Effector memory CD4-positive, alpha-beta T cell (primary cell): ENCODE results near the gene TTC31.

ENCODE experiments used
- DNase-seq, 3 donors: peaks; one replicate each; pipeline ENCODE4 v3.0.0-alpha.2; 2020
- H3K27ac ChIP-seq: 2 replicates; pipeline ENCODE4 v1.7.0; 2013; ENCODE audit warnings: mild to moderate bottlenecking, low read length, moderate library complexity; ENCODE audit not compliant: insufficient read depth, poor library complexity, severe bottlenecking
- H3K27me3 ChIP-seq: replicated peaks from 2 replicates; pipeline ENCODE4 v1.7.0; 2013; ENCODE audit warnings: mild to moderate bottlenecking, low read length; ENCODE audit not compliant: insufficient read depth, control insufficient read depth, poor library complexity, severe bottlenecking
- H3K36me3 ChIP-seq: 2 replicates; pipeline ENCODE4 v1.7.0; 2013; ENCODE audit warnings: mild to moderate bottlenecking, low read length, moderate library complexity; ENCODE audit not compliant: control insufficient read depth, insufficient read depth
- H3K4me1 ChIP-seq: 2 replicates; pipeline ENCODE4 v1.7.0; 2013; ENCODE audit warnings: low read length, mild to moderate bottlenecking; ENCODE audit not compliant: control insufficient read depth, insufficient read depth, poor library complexity, severe bottlenecking
- H3K4me3 ChIP-seq: 2 replicates; pipeline ENCODE4 v1.7.0; 2013; ENCODE audit warnings: low read length, low read depth, mild to moderate bottlenecking; ENCODE audit not compliant: insufficient read depth, poor library complexity, severe bottlenecking
- H3K9me3 ChIP-seq: 2 replicates; pipeline ENCODE4 v1.7.0; 2013; ENCODE audit warnings: mild to moderate bottlenecking, low read length, moderate library complexity; ENCODE audit not compliant: control insufficient read depth

The TTC31 gene

GRCh38 chr2:74528600-74529356, 45.9 kb downstream of the TTC31 start:
- DNase-seq = no peak
- no peaks in the 10 kb centered on the region for H3K9me3 ChIP-seq
- peaks cover 22% of the 10 kb centered on the region for H3K4me1 ChIP-seq
- peaks cover 21% of the 10 kb centered on the region for H3K36me3 ChIP-seq
- peak overlapping the region; percentile 90 for H3K27ac ChIP-seq
- H3K4me3 ChIP-seq = peak overlapping the region; percentile 94
- no peaks in the 10 kb centered on the region for H3K27me3 ChIP-seq

- H3K36me3 ChIP-seq = peaks cover 21% of the 10 kb centered on the region
- peak within 1 kb of the TSS; percentile 90 for H3K27ac ChIP-seq
- H3K9me3 ChIP-seq = no peaks in the 10 kb centered on the region
- peak; percentile 68 to 78 (median 76) for DNase-seq
- peaks cover 22% of the 10 kb centered on the region for H3K4me1 ChIP-seq
- H3K27me3 ChIP-seq = no peaks in the 10 kb centered on the region
- peak within 1 kb of the TSS; percentile 94 for H3K4me3 ChIP-seq
Observed at GRCh38 chr2:74529357-74530238, 46.7 kb downstream of the TTC31 start, which contains the start of the genes AUP1 and HTRA2. TSS of gene AUP1 (minus strand) at chr2:74529706. CDS start at chr2:74529629, 77 bp downstream. TSS of gene HTRA2 (plus strand) at chr2:74529933. CDS start at chr2:74530007, 74 bp downstream.

GRCh38 chr2:74530239-74531187, 47.6 kb downstream of the TTC31 start:
- peaks cover 21% of the 10 kb centered on the region for H3K36me3 ChIP-seq
- peak overlapping the region; percentile 94 for H3K4me3 ChIP-seq
- no peaks in the 10 kb centered on the region for H3K9me3 ChIP-seq
- peak overlapping the region; percentile 90 for H3K27ac ChIP-seq
- peak in 2 of 3 donors; percentile 27 to 44 for DNase-seq
- peaks cover 22% of the 10 kb centered on the region for H3K4me1 ChIP-seq
- H3K27me3 ChIP-seq = no peaks in the 10 kb centered on the region

DNA sequence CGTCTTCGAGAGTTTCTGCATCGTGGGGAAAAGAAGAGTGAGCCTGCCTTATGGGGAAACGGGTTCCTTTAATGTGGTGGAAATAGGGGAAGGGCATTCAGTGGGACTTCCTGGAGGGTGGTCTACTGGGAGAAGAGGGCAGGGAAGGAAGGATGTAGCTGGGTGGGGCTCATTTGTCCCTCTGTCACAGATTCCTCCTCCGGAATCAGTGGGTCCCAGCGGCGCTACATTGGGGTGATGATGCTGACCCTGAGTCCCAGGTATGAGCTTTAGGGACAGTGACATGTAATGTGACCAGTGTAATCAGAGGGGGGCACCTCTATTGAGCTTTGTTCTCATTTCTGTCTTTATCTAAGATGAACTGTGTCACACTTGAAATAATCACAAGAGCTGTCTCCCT, 48.8 kb downstream of the TTC31 start:
- Histone ChIP-seq H3K4me3 (no peak overlapping the region), H3K27ac (no peak overlapping the region), H3K36me3 (peaks cover 16% of the 10 kb centered on the region), H3K27me3 (no peaks in the 10 kb centered on the region), H3K4me1 (peaks cover 22% of the 10 kb centered on the region), H3K9me3 (no peaks in the 10 kb centered on the region)
- no peak for DNase-seq

DNA sequence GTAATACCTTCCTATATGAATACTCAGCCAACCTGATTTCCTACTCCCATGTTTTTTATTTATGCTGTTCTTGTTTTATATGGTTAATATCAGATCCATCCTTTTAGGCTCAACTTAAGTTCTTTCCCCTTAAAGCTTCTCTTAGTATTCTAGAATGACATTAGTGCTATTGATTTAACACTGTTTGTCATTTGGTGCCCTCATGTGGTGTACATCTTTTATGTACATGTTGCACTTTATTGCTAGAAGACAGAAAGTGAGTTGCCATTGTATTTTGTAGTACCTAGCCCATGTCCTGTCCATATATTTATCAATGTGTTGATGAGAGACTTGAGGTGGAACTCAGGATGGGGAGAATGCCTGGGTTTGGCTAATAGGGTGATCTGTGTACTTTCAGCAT, 49.3 kb downstream of the TTC31 start:
- peaks cover 10% of the 10 kb centered on the region for H3K36me3 ChIP-seq
- no peaks in the 10 kb centered on the region for H3K9me3 ChIP-seq
- H3K4me3 ChIP-seq = no peak overlapping the region
- H3K27ac ChIP-seq = no peak overlapping the region
- H3K27me3 ChIP-seq = no peaks in the 10 kb centered on the region
- H3K4me1 ChIP-seq = peaks cover 22% of the 10 kb centered on the region
- DNase-seq = no peak

GRCh38 chr2:74533464-74533863, 50.6 kb downstream of the TTC31 start:
- H3K27ac ChIP-seq = no peak overlapping the region
- no peaks in the 10 kb centered on the region for H3K9me3 ChIP-seq
- no peak for DNase-seq
- no peaks in the 10 kb centered on the region for H3K36me3 ChIP-seq
- H3K4me3 ChIP-seq = no peak overlapping the region
- peaks cover 20% of the 10 kb centered on the region for H3K4me1 ChIP-seq
- H3K27me3 ChIP-seq = no peaks in the 10 kb centered on the region

GRCh38 chr2:74534411-74534810, 51.5 kb downstream of the TTC31 start:
- Histone ChIP-seq H3K4me3 (no peak overlapping the region), H3K27me3 (peaks cover 3% of the 10 kb centered on the region), H3K4me1 (peaks cover 11% of the 10 kb centered on the region), H3K36me3 (no peaks in the 10 kb centered on the region), H3K27ac (no peak overlapping the region), H3K9me3 (no peaks in the 10 kb centered on the region)
- DNase-seq = no peak

- no peak overlapping the region for H3K27ac ChIP-seq
- DNase-seq = no peak
- no peaks in the 10 kb centered on the region for H3K36me3 ChIP-seq
- H3K4me3 ChIP-seq = no peak overlapping the region
- no peaks in the 10 kb centered on the region for H3K9me3 ChIP-seq
- peaks cover 5% of the 10 kb centered on the region for H3K27me3 ChIP-seq
- H3K4me1 ChIP-seq = peaks cover 9% of the 10 kb centered on the region
Observed at GRCh38 chr2:74535440-74535965, 52.6 kb downstream of the TTC31 start.
